Nephron (organoid): ENCODE data around the gene CNIH4.
"Not testable (repeated sequence)": the region's sequence is repeated elsewhere in the genome, so short reads cannot be mapped to it uniquely, and the experiment has no call there.

ENCODE experiments used
- H3K27ac Mint-ChIP-seq, 3 experiments: 2 replicates each; pipeline ENCODE4 v1.8.0; 2020; ENCODE audit warnings: mixed read lengths in 3 of 3, mild to moderate bottlenecking in 2 of 3, moderate library complexity in 1 of 3
- H3K27me3 Mint-ChIP-seq: 2 replicates; pipeline ENCODE4 v1.8.0; 2021; ENCODE audit warnings: low read depth, mild to moderate bottlenecking, moderate library complexity, mixed read lengths
- H3K36me3 Mint-ChIP-seq: 2 replicates; pipeline ENCODE4 v1.8.0; 2020; ENCODE audit warnings: low read depth, mixed read lengths
- H3K4me1 Mint-ChIP-seq: 2 replicates; pipeline ENCODE4 v1.8.0; 2020; ENCODE audit warnings: mixed read lengths
- H3K4me3 Mint-ChIP-seq, 3 experiments: 2 replicates each; pipeline ENCODE4 v1.8.0; 2020; ENCODE audit warnings: mild to moderate bottlenecking in 3 of 3, mixed read lengths in 3 of 3, moderate library complexity in 2 of 3
- H3K9me3 Mint-ChIP-seq: 2 replicates; pipeline ENCODE4 v1.8.0; 2020; ENCODE audit warnings: mixed read lengths
- TF ChIP-seq, protein P1 (sequence below), 3 experiments: fragments of 200-600 bp; sonication (generic); IDR thresholded peaks; one replicate each; pipeline ENCODE4 v1.5.0; 2021; ENCODE audit warnings: antibody characterized with exemption in 3 of 3; ENCODE audit not compliant: unreplicated experiment in 3 of 3

Gene CNIH4

DNA sequence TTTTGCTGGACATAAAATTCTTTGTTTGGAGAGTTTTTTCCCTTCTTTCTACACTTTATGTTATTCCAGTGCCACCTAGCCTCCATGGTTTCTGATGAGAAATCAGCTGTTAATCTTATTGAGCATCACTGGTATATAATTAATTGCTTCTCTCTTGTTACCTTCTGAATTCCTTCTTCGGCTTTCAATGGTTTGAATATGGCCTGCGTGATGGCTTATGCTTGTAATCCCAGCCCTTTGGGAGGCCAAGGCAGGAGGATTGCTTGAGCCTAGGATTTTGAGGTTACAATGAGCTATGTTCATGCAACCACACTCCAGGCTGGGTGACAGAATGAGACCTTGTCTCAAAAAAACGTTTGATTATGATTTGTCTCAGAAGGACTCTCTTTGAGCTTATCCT lies 13.0 kb upstream of the CNIH4 start:
- H3K9me3 Mint-ChIP-seq = peaks cover 27% of the 10 kb centered on the region
- H3K27me3 Mint-ChIP-seq = peaks cover 15% of the 10 kb centered on the region
- TF ChIP-seq, protein P1, sequence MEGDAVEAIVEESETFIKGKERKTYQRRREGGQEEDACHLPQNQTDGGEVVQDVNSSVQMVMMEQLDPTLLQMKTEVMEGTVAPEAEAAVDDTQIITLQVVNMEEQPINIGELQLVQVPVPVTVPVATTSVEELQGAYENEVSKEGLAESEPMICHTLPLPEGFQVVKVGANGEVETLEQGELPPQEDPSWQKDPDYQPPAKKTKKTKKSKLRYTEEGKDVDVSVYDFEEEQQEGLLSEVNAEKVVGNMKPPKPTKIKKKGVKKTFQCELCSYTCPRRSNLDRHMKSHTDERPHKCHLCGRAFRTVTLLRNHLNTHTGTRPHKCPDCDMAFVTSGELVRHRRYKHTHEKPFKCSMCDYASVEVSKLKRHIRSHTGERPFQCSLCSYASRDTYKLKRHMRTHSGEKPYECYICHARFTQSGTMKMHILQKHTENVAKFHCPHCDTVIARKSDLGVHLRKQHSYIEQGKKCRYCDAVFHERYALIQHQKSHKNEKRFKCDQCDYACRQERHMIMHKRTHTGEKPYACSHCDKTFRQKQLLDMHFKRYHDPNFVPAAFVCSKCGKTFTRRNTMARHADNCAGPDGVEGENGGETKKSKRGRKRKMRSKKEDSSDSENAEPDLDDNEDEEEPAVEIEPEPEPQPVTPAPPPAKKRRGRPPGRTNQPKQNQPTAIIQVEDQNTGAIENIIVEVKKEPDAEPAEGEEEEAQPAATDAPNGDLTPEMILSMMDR (IDR thresholded peaks at IDR 0.05; ENCODE audit: unreplicated experiment in 3 of 3) = no peak
- no peak overlapping the region for H3K27ac Mint-ChIP-seq
- no peaks in the 10 kb centered on the region for H3K4me1 Mint-ChIP-seq
- no peak overlapping the region for H3K4me3 Mint-ChIP-seq
- H3K36me3 Mint-ChIP-seq = peaks cover 4% of the 10 kb centered on the region

DNA sequence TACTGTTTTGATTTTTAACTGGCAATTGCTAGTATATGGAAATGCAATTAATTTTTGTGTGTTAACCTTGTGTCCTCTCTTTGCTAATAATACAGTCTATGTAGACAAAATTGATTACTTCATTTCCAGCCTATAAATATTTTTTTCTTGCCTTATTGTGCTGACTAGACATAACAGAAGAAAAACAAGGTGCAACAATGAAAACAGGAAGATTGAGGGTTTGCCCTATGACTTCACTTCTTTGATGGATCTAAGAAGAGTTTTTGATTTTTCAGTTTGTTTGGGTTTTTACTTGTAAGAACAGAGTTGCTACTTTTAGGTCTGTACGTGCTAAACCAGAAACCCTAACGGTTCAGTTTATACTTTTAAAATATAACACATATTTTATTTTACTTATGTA lies 8.5 kb upstream of the CNIH4 start:
- H3K27me3 Mint-ChIP-seq = no peaks in the 10 kb centered on the region
- TF ChIP-seq, protein P1 (IDR thresholded peaks at IDR 0.05; ENCODE audit: unreplicated experiment in 3 of 3) = no peak
- H3K4me3 Mint-ChIP-seq = no peak overlapping the region

DNA sequence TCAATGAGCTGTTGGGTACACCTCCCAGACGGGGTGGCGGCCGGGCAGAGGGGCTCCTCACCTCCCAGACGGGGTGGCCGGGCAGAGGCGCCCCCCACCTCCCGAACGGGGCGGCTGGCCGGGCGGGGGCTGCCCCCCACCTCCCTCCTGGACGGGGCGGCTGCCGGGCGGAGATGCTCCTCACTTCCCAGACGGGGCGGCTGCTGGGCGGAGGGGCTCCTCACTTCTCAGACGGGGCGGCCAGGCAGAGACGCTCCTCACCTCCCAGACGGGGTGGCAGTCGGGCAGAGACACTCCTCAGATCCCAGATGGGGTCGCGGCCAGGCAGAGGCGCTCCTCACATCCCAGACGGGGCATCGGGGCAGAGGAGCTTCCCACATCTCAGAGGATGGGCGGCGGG lies 7.0 kb upstream of the CNIH4 start:
- H3K4me3 Mint-ChIP-seq, H3K27me3 Mint-ChIP-seq, H3K36me3 Mint-ChIP-seq, H3K4me1 Mint-ChIP-seq, H3K27ac Mint-ChIP-seq, H3K9me3 Mint-ChIP-seq: not testable (repeated sequence)

More for the DNA sequence above, 8.5 kb upstream of the CNIH4 start:
- no peaks in the 10 kb centered on the region for H3K4me1 Mint-ChIP-seq
- H3K27ac Mint-ChIP-seq = no peak overlapping the region
- H3K36me3 Mint-ChIP-seq = no peaks in the 10 kb centered on the region
- H3K9me3 Mint-ChIP-seq = peaks cover 16% of the 10 kb centered on the region

DNA sequence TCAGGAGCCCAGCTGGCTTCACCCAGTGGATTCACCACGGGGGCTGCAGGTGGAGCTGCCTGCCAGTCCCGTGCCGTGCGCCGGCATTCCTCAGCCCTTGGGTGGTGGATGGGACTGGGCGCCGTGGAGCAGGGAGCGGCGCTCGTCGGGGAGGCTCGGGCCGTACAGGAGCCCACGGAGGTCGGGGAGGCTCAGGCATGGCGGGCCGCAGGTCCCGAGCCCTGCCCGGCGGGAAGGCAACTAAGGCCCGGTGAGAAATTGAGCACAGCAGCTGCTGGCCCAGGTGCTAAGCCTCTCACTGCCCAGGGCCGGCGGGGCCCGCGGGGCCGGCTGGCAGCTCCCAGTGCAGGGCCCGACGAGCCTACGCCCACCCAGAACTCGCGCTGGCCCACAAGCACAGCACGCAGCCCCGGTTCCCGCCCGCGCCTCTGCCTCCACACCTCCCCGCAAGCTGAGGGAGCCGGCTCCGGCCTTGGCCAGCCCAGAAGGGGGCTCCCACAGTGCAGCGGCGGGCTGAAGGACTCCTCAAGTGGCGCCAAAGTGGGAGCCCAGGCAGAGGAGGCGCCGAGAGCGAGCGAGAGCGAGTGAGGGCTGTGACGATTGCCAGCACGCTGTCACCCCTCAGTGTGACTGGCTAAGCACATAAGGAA lies 4.1 kb upstream of the CNIH4 start:
- H3K4me1 Mint-ChIP-seq, H3K4me3 Mint-ChIP-seq, H3K27me3 Mint-ChIP-seq, H3K36me3 Mint-ChIP-seq, H3K9me3 Mint-ChIP-seq, H3K27ac Mint-ChIP-seq: not testable (repeated sequence)

DNA sequence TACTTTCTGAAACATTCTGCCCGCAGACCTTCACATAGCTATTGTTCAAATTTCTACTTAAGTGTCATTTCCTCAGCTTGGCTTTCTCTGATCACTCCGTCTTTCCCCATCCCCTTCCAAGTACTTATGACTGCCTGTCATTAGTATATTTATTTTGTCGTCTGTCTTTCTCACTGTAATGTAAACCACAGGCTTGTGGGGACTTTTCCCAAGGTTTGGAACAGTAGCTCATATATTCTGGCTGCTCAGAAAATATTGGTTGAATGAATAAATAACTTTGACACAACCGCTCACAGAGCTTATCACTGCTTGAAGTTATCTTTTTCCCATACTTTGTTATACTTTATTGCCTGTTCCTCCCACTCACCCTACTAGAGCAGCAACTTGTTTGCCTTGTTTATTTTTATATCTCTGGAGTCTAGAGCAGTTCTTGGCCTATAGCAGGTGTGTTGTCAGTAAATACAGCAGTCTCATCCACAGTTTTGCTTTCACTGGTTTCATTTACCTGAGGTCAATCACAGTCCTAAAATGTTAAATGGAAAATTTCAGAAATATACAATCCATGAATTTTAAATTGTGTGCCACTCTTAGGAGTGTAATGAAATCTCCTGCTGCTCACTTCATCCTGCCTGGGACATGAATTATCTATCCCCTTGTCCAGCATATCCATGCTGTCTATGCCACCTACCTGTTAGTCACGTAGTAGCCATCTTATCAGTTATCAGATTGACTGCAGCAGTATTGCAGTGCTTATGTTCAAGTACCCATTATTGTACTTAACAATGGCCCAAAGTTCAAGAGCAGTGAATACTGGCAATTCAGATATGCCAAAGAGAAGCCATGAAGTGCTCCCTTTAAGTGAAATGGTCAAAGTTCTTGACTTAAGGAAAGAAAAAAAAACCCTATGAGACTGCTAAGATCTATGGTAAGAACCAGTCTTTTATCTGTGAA lies 2.4 kb upstream of the CNIH4 start:
- Mint-ChIP-seq H3K4me1 (peaks cover 17% of the 10 kb centered on the region), H3K9me3 (no peaks in the 10 kb centered on the region), H3K4me3 (peak overlapping the region in 1 of 3 experiments; percentile 67), H3K36me3 (peaks cover 6% of the 10 kb centered on the region), H3K27ac (peak overlapping the region in 1 of 3 experiments; percentile 21), H3K27me3 (no peaks in the 10 kb centered on the region)
- TF ChIP-seq, protein P1 (IDR thresholded peaks at IDR 0.05; ENCODE audit: unreplicated experiment in 3 of 3) = no peak

DNA sequence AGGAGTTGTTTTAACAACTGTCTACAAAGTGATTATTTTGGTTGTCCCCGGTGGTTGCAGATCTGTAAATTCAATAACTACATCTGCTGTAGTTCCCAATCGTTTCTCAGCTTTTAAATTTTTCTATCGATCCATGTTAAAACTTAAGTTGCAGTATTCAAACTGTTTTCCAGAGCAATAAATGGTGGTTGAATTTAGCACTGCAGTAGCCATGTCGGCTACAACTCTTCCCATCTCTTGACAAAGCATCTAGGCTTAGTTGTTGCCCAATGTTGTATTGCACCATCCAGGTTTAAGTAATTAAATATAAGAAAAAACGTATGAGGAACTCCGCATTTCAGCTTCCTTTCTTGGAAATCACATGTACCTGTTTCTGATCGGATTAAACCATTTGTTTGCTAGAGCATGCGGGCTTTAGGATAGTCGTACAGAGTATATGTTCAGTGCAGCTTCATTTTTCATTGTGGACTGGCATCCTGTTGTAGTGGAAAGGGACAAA lies 996 bp downstream of the CNIH4 start:
- TF ChIP-seq, protein P1 (IDR thresholded peaks at IDR 0.05; ENCODE audit: unreplicated experiment in 3 of 3) = no peak
- peak overlapping the region; percentile 87 to 90 (median 89) for H3K4me3 Mint-ChIP-seq
- H3K27ac Mint-ChIP-seq = peak overlapping the region; percentile 61 to 89 (median 65)
- peaks cover 19% of the 10 kb centered on the region for H3K4me1 Mint-ChIP-seq
- no peaks in the 10 kb centered on the region for H3K9me3 Mint-ChIP-seq
- peaks cover 18% of the 10 kb centered on the region for H3K36me3 Mint-ChIP-seq
- no peaks in the 10 kb centered on the region for H3K27me3 Mint-ChIP-seq
